GM12878 (cell line): ENCODE measurements around the gene TMC7. TPM values are rescaled to one million over a fixed set of nuclear protein-coding genes. Genes with fewer than 3 reads are reported as not detected.

Source experiments
- ATAC-seq: fragments of 200-7000 bp; cut with Tn5 transposase; 3 replicates; pipeline ENCODE4 v1.9.1; 2020; ENCODE audit warnings: mild to moderate bottlenecking, moderate library complexity
- BruUV-seq: library from RNA; stranded (reverse); fragments of 400-500 nt; replicated peaks from 2 replicates; lab custom pipeline; 2021; lab: Mats Ljungman, UMichigan
- CTCF ChIA-PET: fragments of 300-600 bp; sonication (Branson Sonifier 250); formaldehyde crosslinking; extraction: SDS; loops from one replicate; lab custom pipeline; 2021; ENCODE audit warnings: inconsistent platforms; lab: Yijun Ruan, JAX
- POLR2A ChIA-PET: fragments of 350-600 bp; formaldehyde crosslinking; extraction: SDS; loops from one replicate; lab custom pipeline; 2021; ENCODE audit warnings: inconsistent platforms; lab: Charles Lee
- RAD21 ChIA-PET: fragments of 300-600 bp; sonication (Branson Sonifier 250); formaldehyde crosslinking; loops from one replicate; lab custom pipeline; 2023; ENCODE audit warnings: antibody characterized with exemption; ENCODE audit not compliant: unreplicated experiment; lab: Charles Lee
- SMC1A ChIA-PET: fragments of 300-600 bp; sonication (Branson Sonifier 250); formaldehyde crosslinking; loops from one replicate; lab custom pipeline; 2023; ENCODE audit not compliant: unreplicated experiment, uncharacterized antibody; lab: Charles Lee
- DNase-seq: peaks from one replicate; pipeline ENCODE4 v3.0.0-alpha.2; 2011; ENCODE audit warnings: low read depth, low spot score
- FAIRE-seq: peaks from 3 replicates; lab custom pipeline; 2011; peaks lifted over from hg19 to GRCh38; lab: Jason Lieb, UNC
- H2AFZ ChIP-seq: 2 replicates; pipeline ENCODE4 v1.6.0; 2011; ENCODE audit warnings: low read depth, low read length, control low read depth; ENCODE audit not compliant: control insufficient read depth
- H3K27ac ChIP-seq: 2 replicates; pipeline ENCODE4 v1.5.1; 2011; ENCODE audit warnings: control low read depth; ENCODE audit not compliant: control insufficient read depth, insufficient read depth
- H3K27me3 ChIP-seq, 2 experiments: replicated peaks in 1 of 2; 2 replicates each; pipeline versions ENCODE4 v1.6.0 to v1.6.1; 2011; ENCODE audit warnings: low read length in 1 of 2; ENCODE audit not compliant: control insufficient read depth in 2 of 2, insufficient read depth in 2 of 2
- H3K36me3 ChIP-seq, 2 experiments: 2 replicates each; pipeline ENCODE4 v1.5.1; 2011; ENCODE audit warnings: low read length in 1 of 2; ENCODE audit not compliant: control insufficient read depth in 2 of 2, insufficient read depth in 2 of 2
- H3K4me1 ChIP-seq: 2 replicates; pipeline ENCODE4 v1.6.1; 2011; ENCODE audit warnings: mild to moderate bottlenecking, low read length, moderate library complexity, mixed read lengths; ENCODE audit not compliant: control insufficient read depth, insufficient read depth
- H3K4me2 ChIP-seq: 2 replicates; pipeline ENCODE4 v1.6.0; 2011; ENCODE audit warnings: control low read depth; ENCODE audit not compliant: control insufficient read depth, insufficient read depth
- H3K4me3 ChIP-seq: fragments of 200-600 bp; sonication (generic); 2 replicates; pipeline ENCODE4 v1.5.1; 2016
- H3K79me2 ChIP-seq: 2 replicates; pipeline ENCODE4 v1.6.0; 2011; ENCODE audit warnings: low read length; ENCODE audit not compliant: control insufficient read depth, insufficient read depth
- H3K9ac ChIP-seq: 2 replicates; pipeline ENCODE4 v1.8.0; 2011; ENCODE audit warnings: low read length, control low read depth, mixed read lengths; ENCODE audit not compliant: control insufficient read depth, insufficient read depth
- H3K9me3 ChIP-seq: replicated peaks from 3 replicates; pipeline ENCODE4 v1.5.1; 2011; ENCODE audit warnings: mild to moderate bottlenecking, low read length; ENCODE audit not compliant: control insufficient read depth, insufficient read depth
- H4K20me1 ChIP-seq: 2 replicates; pipeline ENCODE4 v1.6.0; 2011; ENCODE audit not compliant: control insufficient read depth, insufficient read depth
- IRF4 ChIP-seq: IDR thresholded peaks from 2 replicates; pipeline ENCODE4 v1.6.1; 2011; ENCODE audit warnings: low read depth, low read length
- PBX3 ChIP-seq: IDR thresholded peaks from 2 replicates; pipeline ENCODE4 v1.6.1; 2011; ENCODE audit warnings: mild to moderate bottlenecking, low read depth, low read length, moderate library complexity; ENCODE audit not compliant: insufficient replicate concordance
- STAT1 ChIP-seq: fragments of 450-650 bp; conservative IDR thresholded peaks from 2 replicates; pipeline ENCODE4 v1.6.1; 2014; ENCODE audit warnings: antibody characterized with exemption, mild to moderate bottlenecking
- ZNF24 ChIP-seq: fragments of 450-650 bp; IDR thresholded peaks from 2 replicates; pipeline ENCODE4 v1.6.1; 2017; ENCODE audit warnings: antibody characterized with exemption, mild to moderate bottlenecking
- WGBS: methylation state at CpG from one replicate; pipeline ENCODE4 v1.1.6; 2016; ENCODE audit warnings: low lambda C conversion rate; ENCODE audit not compliant: insufficient replicate concordance, insufficient coverage; ENCODE audit errors: missing lambda C conversion rate; 5-methylcytosine and 5-hydroxymethylcytosine counted together
- in situ Hi-C: fragments of 300-500 bp; cut with MboI; formaldehyde crosslinking; loops from 9 replicates; pipeline ENCODE4 v1.14.3; 2018; ENCODE audit warnings: mixed read lengths
- intact Hi-C: fragments of 100-400 bp; cut with micrococcal nuclease; formaldehyde crosslinking; loops from one replicate; pipeline ENCODE4 v1.14.2; 2022; ENCODE audit not compliant: unreplicated experiment
- polyA plus RNA-seq, 11 experiments: library from polyadenylated mRNA; depleted of rRNA in 4 of 11; unstranded in 6 of 11; stranded (reverse) in 5 of 11; fragments of >200 nt; fragmentation: Nextera tagmentation in 4 of 11; fragmentation: Illumina TruSeq in 1 of 11; extraction: Ambion mirVana in 4 of 11; extraction: Trizol in 1 of 11; gene quantifications; 1 replicate in 1 of 11; 2 replicates in 10 of 11; pipeline versions ENCODE4 v1.2.1 to v1.2.3, GENCODE V29; 2011 to 2016; ENCODE audit warnings: inconsistent platforms in 2 of 11, missing spikeins in 2 of 11, low read depth in 1 of 11
- total RNA-seq, 4 experiments: library from RNA; depleted of rRNA in 3 of 4; stranded (reverse); fragments of >200 nt in 3 of 4; fragmentation: Illumina TruSeq in 1 of 4; extraction: Trizol in 1 of 4; gene quantifications; 2 replicates each; pipeline versions ENCODE4 v1.2.1 to v1.2.3, GENCODE V29; 2013 to 2021

Gene TMC7
- total and polyA plus RNA-seq, 10 of the 15 experiments (the other 5 are each of a cell fraction or from before 2014, with no cell fraction given): 0.15 TPM; not detected in 9

GRCh38 chr16:19105131-19105530 lies 121.4 kb downstream of the TMC7 start:
- in situ Hi-C loops (no loop called here), intact Hi-C loops (no loop called here)
- Histone ChIP-seq H4K20me1 (no peaks in the 10 kb centered on the region), H2AFZ (no peak overlapping the region), H3K4me3 (no peak overlapping the region), H3K79me2 (no peaks in the 10 kb centered on the region), H3K4me2 (no peak overlapping the region), H3K9ac (no peak overlapping the region), H3K36me3 (no peaks in the 10 kb centered on the region), H3K4me1 (peaks cover 24% of the 10 kb centered on the region), H3K27me3 (no peaks in the 10 kb centered on the region), H3K9me3 (no peaks in the 10 kb centered on the region), H3K27ac (no peak overlapping the region)
- WGBS: 68% methylated on average over 6 of the region's 6 CpGs
- DNase-seq (no peak), ATAC-seq (no peak), FAIRE-seq (no peak)
- ChIA-PET RAD21 (no interaction called here), SMC1A (interaction anchor here (0.7 to 5.4 kb wide), 6 partner anchors 10 to 74 kb away, joined by 3 to 34 read pairs (median 3); no protein-coding TSS in a partner anchor), POLR2A (no interaction called here), CTCF (interaction anchor here (1.6 kb wide), 1 partner anchor 75 kb away, joined by 4 read pairs; no protein-coding TSS in a partner anchor)
- TF ChIP-seq IRF4 (no peak), STAT1 (no peak)
- BruUV-seq: no TSS peak

- WGBS: 66% methylated on average over 11 of the region's 11 CpGs
- peaks cover 24% of the 10 kb centered on the region for H3K4me1 ChIP-seq
- no peaks in the 10 kb centered on the region for H3K36me3 ChIP-seq
- no peaks in the 10 kb centered on the region for H3K9me3 ChIP-seq
- TF ChIP-seq PBX3 (no peak), ZNF24 (peak; percentile 91)
- intact Hi-C loops (no loop called here), in situ Hi-C loops (no loop called here)
- H2AFZ ChIP-seq: no peak overlapping the region
- ChIA-PET RAD21 (interaction anchor here (1.0 kb wide), 1 partner anchor 12 kb away, joined by 3 read pairs; no protein-coding TSS in a partner anchor), POLR2A (interaction anchor here (0.6 kb wide), 1 partner anchor 121 kb away, joined by 3 read pairs; no protein-coding TSS in a partner anchor), SMC1A (interaction anchor here (2.0 to 5.4 kb wide), 2 partner anchors 11 to 22 kb away, joined by 6 to 34 read pairs; no protein-coding TSS in a partner anchor), CTCF (interaction anchor here (0.6 to 2.1 kb wide), 3 partner anchors 11 to 74 kb away, joined by 4 to 6 read pairs (median 4); no protein-coding TSS in a partner anchor)
- H3K27me3 ChIP-seq: no peaks in the 10 kb centered on the region
- DNase-seq (no peak), FAIRE-seq (no peak), ATAC-seq (no peak)
- no peak overlapping the region for H3K4me3 ChIP-seq
- H3K9ac ChIP-seq: no peak overlapping the region
- BruUV-seq: no TSS peak
- H4K20me1 ChIP-seq: no peaks in the 10 kb centered on the region
- no peaks in the 10 kb centered on the region for H3K79me2 ChIP-seq
- H3K27ac ChIP-seq: no peak overlapping the region
- no peak overlapping the region for H3K4me2 ChIP-seq
Observed at GRCh38 chr16:19105891-19106624, 122.3 kb downstream of the TMC7 start.
